Skeletal muscle tissue (tissue), 1 donor: ENCODE results near the gene GARS1. TPM values are rescaled to one million over a fixed set of nuclear protein-coding genes. Genes with fewer than 3 reads are reported as not detected.

Experiments
- total RNA-seq: library from RNA; depleted of rRNA; stranded (reverse); fragments of >200 nt; gene quantifications from one replicate; pipeline ENCODE4 v1.2.3, GENCODE V29; 2014

Gene GARS1
- total RNA-seq, 1 donor from 2014 or later: 41.2 TPM

Other genes starting within 250 kb of the GARS1 start
- 13.0 TPM for gene NOD1, start 116.1 kb upstream of the GARS1 start, total RNA-seq
- gene GGCT, start 90.0 kb upstream of the GARS1 start, total RNA-seq: 12.5 TPM
- under 0.01 TPM for gene CRHR2, start 87.6 kb downstream of the GARS1 start, total RNA-seq
- gene INMT, start 157.3 kb downstream of the GARS1 start, total RNA-seq: 35.5 TPM
- gene MINDY4, start 176.5 kb downstream of the GARS1 start, total RNA-seq: 7.8 TPM